ENCODE measurements around the gene CNST.
A peak's percentile ranks its signal among the peaks of the same experiment; 100 is the strongest.
"Not testable (repeated sequence)": the region's sequence is repeated elsewhere in the genome, so short reads cannot be mapped to it uniquely, and the experiment has no call there.

Gene CNST

GRCh38 chr1:246580497-246581370 is 14.5 kb downstream of the CNST start:
- in situ Hi-C loops (cut with HindIII; ENCODE audit: low pct_unique_long_range_greater_than_20kb, low sequenced_read_pairs) = no loop called here
- no peak for TF ChIP-seq JUND (IDR thresholded peaks at IDR 0.05; ENCODE audit: low read depth)
- no peak for DNase-seq (ENCODE audit: low read depth in 1 of 2, low spot score in 1 of 2)

- in situ Hi-C loops (cut with HindIII; ENCODE audit: low pct_unique_long_range_greater_than_20kb, low sequenced_read_pairs) = no loop called here
- TF ChIP-seq JUND (IDR thresholded peaks at IDR 0.05; ENCODE audit: low read depth) = no peak
- no peak for DNase-seq (ENCODE audit: low read depth in 1 of 2, low spot score in 1 of 2)
Measured at GRCh38 chr1:246582301-246583055, 16.2 kb downstream of the CNST start.

- no peak for DNase-seq (ENCODE audit: low read depth in 1 of 2, low spot score in 1 of 2)
- TF ChIP-seq JUND (IDR thresholded peaks at IDR 0.05; ENCODE audit: low read depth) = no peak
- in situ Hi-C loops (cut with HindIII; ENCODE audit: low pct_unique_long_range_greater_than_20kb, low sequenced_read_pairs) = no loop called here
Measured at GRCh38 chr1:246583056-246583440, 16.8 kb downstream of the CNST start.

- DNase-seq (ENCODE audit: low read depth in 1 of 2, low spot score in 1 of 2) = peak in 1 of 2 experiments; percentile 79
- in situ Hi-C loops (cut with HindIII; ENCODE audit: low pct_unique_long_range_greater_than_20kb, low sequenced_read_pairs) = no loop called here
- TF ChIP-seq JUND (IDR thresholded peaks at IDR 0.05; ENCODE audit: low read depth) = no peak
Measured at GRCh38 chr1:246583448-246584185, 17.4 kb downstream of the CNST start.

GRCh38 chr1:246587032-246587431 is 20.8 kb downstream of the CNST start:
- TF ChIP-seq JUND (IDR thresholded peaks at IDR 0.05; ENCODE audit: low read depth) = no peak
- no peak for DNase-seq (ENCODE audit: low read depth in 1 of 2, low spot score in 1 of 2)
- in situ Hi-C loops (cut with HindIII; ENCODE audit: low pct_unique_long_range_greater_than_20kb, low sequenced_read_pairs) = no loop called here

GRCh38 chr1:246587606-246588005 is 21.4 kb downstream of the CNST start:
- in situ Hi-C loops (cut with HindIII; ENCODE audit: low pct_unique_long_range_greater_than_20kb, low sequenced_read_pairs) = no loop called here
- TF ChIP-seq JUND (IDR thresholded peaks at IDR 0.05; ENCODE audit: low read depth) = no peak
- DNase-seq (ENCODE audit: low read depth in 1 of 2, low spot score in 1 of 2) = no peak

- no peak for TF ChIP-seq JUND (IDR thresholded peaks at IDR 0.05; ENCODE audit: low read depth)
- DNase-seq (ENCODE audit: low read depth in 1 of 2, low spot score in 1 of 2) = no peak
- in situ Hi-C loops (cut with HindIII; ENCODE audit: low pct_unique_long_range_greater_than_20kb, low sequenced_read_pairs) = no loop called here
Measured at GRCh38 chr1:246588159-246588721, 22.0 kb downstream of the CNST start.

- DNase-seq (ENCODE audit: low read depth in 1 of 2, low spot score in 1 of 2); in situ Hi-C loops (cut with HindIII; ENCODE audit: low pct_unique_long_range_greater_than_20kb, low sequenced_read_pairs): not testable (repeated sequence)
Measured at GRCh38 chr1:246589919-246590318, 23.7 kb downstream of the CNST start.

GRCh38 chr1:246591047-246591446 is 24.8 kb downstream of the CNST start:
- no peak for TF ChIP-seq JUND (IDR thresholded peaks at IDR 0.05; ENCODE audit: low read depth)
- in situ Hi-C loops (cut with HindIII; ENCODE audit: low pct_unique_long_range_greater_than_20kb, low sequenced_read_pairs) = no loop called here
- no peak for DNase-seq (ENCODE audit: low read depth in 1 of 2, low spot score in 1 of 2)

- TF ChIP-seq JUND (IDR thresholded peaks at IDR 0.05; ENCODE audit: low read depth) = no peak
- in situ Hi-C loops (cut with HindIII; ENCODE audit: low pct_unique_long_range_greater_than_20kb, low sequenced_read_pairs) = no loop called here
- no peak for DNase-seq (ENCODE audit: low read depth in 1 of 2, low spot score in 1 of 2)
Measured at GRCh38 chr1:246591504-246591903, 25.2 kb downstream of the CNST start.

GRCh38 chr1:246591958-246592357 is 25.7 kb downstream of the CNST start:
- no peak for TF ChIP-seq JUND (IDR thresholded peaks at IDR 0.05; ENCODE audit: low read depth)
- in situ Hi-C loops (cut with HindIII; ENCODE audit: low pct_unique_long_range_greater_than_20kb, low sequenced_read_pairs) = no loop called here
- DNase-seq (ENCODE audit: low read depth in 1 of 2, low spot score in 1 of 2) = no peak

GRCh38 chr1:246592695-246593094 is 26.4 kb downstream of the CNST start:
- no peak for TF ChIP-seq JUND (IDR thresholded peaks at IDR 0.05; ENCODE audit: low read depth)
- in situ Hi-C loops (cut with HindIII; ENCODE audit: low pct_unique_long_range_greater_than_20kb, low sequenced_read_pairs) = no loop called here
- no peak for DNase-seq (ENCODE audit: low read depth in 1 of 2, low spot score in 1 of 2)

Data from T47D (cell line).